ENCODE results near the gene TCERG1. TPM values are rescaled to one million over a fixed set of nuclear protein-coding genes. Genes with fewer than 3 reads are reported as not detected.
A peak's percentile ranks its signal among the peaks of the same experiment; 100 is the strongest.

TCERG1 gene
- total RNA-seq, 2 donors from 2014 or later: 41.5 to 147 TPM

DNA sequence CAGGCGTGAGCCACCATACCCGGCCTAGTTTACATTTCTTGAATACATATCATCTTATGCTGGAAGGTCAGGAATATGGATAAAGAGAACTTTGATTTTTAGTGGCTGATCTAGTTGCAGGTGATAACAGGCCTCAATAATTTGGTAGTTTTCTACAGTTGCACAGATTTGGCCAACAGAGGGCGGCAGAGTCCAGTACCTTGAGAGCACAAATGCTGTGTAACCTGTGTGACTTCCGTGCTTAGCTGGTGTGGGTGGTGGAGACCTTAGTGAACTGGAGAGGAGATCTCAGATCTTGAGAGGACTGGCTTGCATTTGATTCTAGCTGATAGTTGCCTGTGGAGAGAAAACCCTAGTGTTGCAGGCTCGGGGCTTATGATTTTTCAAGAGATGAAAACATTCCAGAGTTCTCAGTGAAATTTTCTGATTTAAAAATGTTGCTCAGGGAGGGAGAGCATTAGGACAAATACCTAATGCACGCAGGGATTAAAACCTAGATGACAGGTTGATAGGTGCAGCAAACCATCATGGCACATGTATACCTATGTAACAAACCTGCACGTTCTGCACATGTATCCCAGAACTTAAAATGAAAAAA, 86.2 kb downstream of the TCERG1 start:
- intact Hi-C loops (cut with DNase I): no loop called here

DNA sequence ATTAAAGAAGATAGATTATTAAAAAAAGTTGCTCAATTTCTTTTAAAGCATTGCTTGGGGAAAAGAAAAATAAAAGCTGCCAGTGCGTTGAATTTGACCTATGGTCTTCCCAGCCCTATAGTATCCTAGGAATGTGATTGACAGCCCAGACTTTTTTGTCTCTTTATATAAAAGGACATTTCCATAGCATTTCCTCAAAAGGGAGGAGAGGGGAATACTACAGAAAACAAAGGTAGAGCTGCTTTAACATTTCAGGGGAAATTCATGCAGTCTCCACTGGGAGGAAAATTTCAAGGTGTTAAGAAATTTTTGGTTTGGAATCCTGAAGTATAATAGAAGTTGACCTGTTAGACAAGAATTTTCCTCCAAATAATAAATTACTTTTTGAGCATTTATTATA, 86.7 kb downstream of the TCERG1 start:
- intact Hi-C loops (cut with DNase I): no loop called here
- Histone ChIP-seq H3K4me3 (no peak overlapping the region), H3K4me1 (no peaks in the 10 kb centered on the region), H3K27me3 (no peaks in the 10 kb centered on the region), H3K9me3 (no peaks in the 10 kb centered on the region), H3K36me3 (replicated peaks in 1 of 2; ENCODE audit: insufficient read depth in 1 of 2, low read depth in 2 of 2) (no peaks in the 10 kb centered on the region), H3K27ac (no peak overlapping the region)
- TF ChIP-seq POLR2A (IDR thresholded peaks at IDR 0.05): no peak
- 0% methylated on average over 1 of the region's 1 CpG for WGBS, 2 donors
- no peak for ATAC-seq
- DNase-seq: no peak

More for the DNA sequence above, 86.2 kb downstream of the TCERG1 start:
- no peak overlapping the region for H3K27ac ChIP-seq
- H3K9me3 ChIP-seq: no peaks in the 10 kb centered on the region
- no peak overlapping the region for H3K4me3 ChIP-seq
- WGBS, 2 donors: 29 to 33% methylated on average over 7 of the region's 7 CpGs
- ATAC-seq (peak; percentile 81), DNase-seq (peak; percentile 76 to 85 (median 77))
- TF ChIP-seq POLR2A (IDR thresholded peaks at IDR 0.05) (no peak), CTCF (IDR thresholded peaks at IDR 0.05) (peak; percentile 61 to 85 (median 81))
- H3K36me3 ChIP-seq (replicated peaks in 1 of 2; ENCODE audit: insufficient read depth in 1 of 2, low read depth in 2 of 2): no peaks in the 10 kb centered on the region
- H3K4me1 ChIP-seq: no peaks in the 10 kb centered on the region
- H3K27me3 ChIP-seq: no peaks in the 10 kb centered on the region

DNA sequence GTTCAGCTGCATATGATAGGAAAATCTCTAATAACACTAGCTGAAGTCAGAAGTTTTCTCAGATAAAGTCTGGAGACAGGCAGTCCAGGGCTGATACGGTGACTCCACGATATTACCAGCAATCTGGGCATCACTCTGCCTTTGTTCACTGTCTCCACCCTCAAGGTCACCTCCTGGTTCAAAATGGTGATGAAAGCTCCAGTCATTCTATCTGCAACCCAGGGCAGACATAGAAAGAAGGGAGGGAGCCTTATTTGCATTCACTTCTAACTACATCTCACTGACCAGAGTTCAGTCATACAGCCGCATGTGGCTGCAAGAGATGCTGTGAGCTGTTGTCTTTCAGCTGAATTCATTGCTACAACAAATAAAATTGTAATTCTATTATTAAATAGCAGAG, 91.3 kb downstream of the TCERG1 start:
- DNase-seq (no peak), ATAC-seq (no peak)
- H3K27ac ChIP-seq: no peak overlapping the region
- no peak for TF ChIP-seq CTCF (IDR thresholded peaks at IDR 0.05)
- no peak for TF ChIP-seq POLR2A (IDR thresholded peaks at IDR 0.05)
- WGBS, 2 donors: 72 to 73% methylated on average over 3 of the region's 3 CpGs
- intact Hi-C loops (cut with DNase I): no loop called here
- H3K27me3 ChIP-seq: no peaks in the 10 kb centered on the region
- H3K4me3 ChIP-seq: no peak overlapping the region
- no peaks in the 10 kb centered on the region for H3K9me3 ChIP-seq
- H3K36me3 ChIP-seq (replicated peaks in 1 of 2; ENCODE audit: insufficient read depth in 1 of 2, low read depth in 2 of 2): no peaks in the 10 kb centered on the region
- H3K4me1 ChIP-seq: no peaks in the 10 kb centered on the region

- Histone ChIP-seq H3K36me3 (replicated peaks in 1 of 2; ENCODE audit: insufficient read depth in 1 of 2, low read depth in 2 of 2) (no peaks in the 10 kb centered on the region), H3K27me3 (no peaks in the 10 kb centered on the region), H3K27ac (no peak overlapping the region), H3K4me3 (no peak overlapping the region), H3K4me1 (no peaks in the 10 kb centered on the region), H3K9me3 (no peaks in the 10 kb centered on the region)
- TF ChIP-seq CTCF (IDR thresholded peaks at IDR 0.05): no peak
- TF ChIP-seq POLR2A (IDR thresholded peaks at IDR 0.05): no peak
- WGBS, 2 donors: 87 to 93% methylated on average over 4 of the region's 4 CpGs
- DNase-seq (no peak), ATAC-seq (no peak)
- intact Hi-C loops (cut with DNase I): no loop called here
Measured at GRCh38 chr5:146539973-146540372, 92.8 kb downstream of the TCERG1 start.

DNA sequence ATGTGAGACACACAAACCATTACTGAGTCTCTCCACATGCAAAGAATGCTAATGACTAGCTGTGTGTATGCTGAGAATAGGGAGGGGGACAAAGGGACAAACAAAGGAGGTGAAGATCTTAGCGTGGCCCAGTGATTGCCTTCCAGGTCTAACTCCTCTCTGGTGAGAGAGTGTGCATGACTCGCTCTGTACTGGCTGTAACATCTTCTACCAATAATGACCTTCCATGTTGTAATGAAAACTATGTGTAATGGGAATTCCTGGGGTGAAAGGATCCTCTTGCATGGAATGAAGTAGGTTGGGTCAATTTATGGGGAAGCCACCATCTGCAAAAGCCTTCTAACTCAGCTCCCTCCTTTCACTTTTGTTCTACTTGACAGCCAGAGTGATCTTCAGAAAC, 93.3 kb downstream of the TCERG1 start:
- Histone ChIP-seq H3K27ac (no peak overlapping the region), H3K4me1 (no peaks in the 10 kb centered on the region), H3K9me3 (no peaks in the 10 kb centered on the region), H3K36me3 (replicated peaks in 1 of 2; ENCODE audit: insufficient read depth in 1 of 2, low read depth in 2 of 2) (no peaks in the 10 kb centered on the region), H3K4me3 (no peak overlapping the region), H3K27me3 (no peaks in the 10 kb centered on the region)
- intact Hi-C loops (cut with DNase I): no loop called here
- WGBS, 2 donors: 67 to 83% methylated on average over 2 of the region's 2 CpGs
- ATAC-seq: no peak
- no peak for TF ChIP-seq POLR2A (IDR thresholded peaks at IDR 0.05)
- no peak for TF ChIP-seq CTCF (IDR thresholded peaks at IDR 0.05)
- no peak for DNase-seq
